GM21576 (cell line): ENCODE measurements around the gene C4orf54.

ENCODE experiments used
- ATAC-seq: cut with Tn5 transposase; IDR thresholded peaks from one replicate; pipeline ENCODE4 v1.9.1; 2021; ENCODE audit warnings: mild to moderate bottlenecking, moderate library complexity; ENCODE audit not compliant: unreplicated experiment

C4orf54 gene

DNA sequence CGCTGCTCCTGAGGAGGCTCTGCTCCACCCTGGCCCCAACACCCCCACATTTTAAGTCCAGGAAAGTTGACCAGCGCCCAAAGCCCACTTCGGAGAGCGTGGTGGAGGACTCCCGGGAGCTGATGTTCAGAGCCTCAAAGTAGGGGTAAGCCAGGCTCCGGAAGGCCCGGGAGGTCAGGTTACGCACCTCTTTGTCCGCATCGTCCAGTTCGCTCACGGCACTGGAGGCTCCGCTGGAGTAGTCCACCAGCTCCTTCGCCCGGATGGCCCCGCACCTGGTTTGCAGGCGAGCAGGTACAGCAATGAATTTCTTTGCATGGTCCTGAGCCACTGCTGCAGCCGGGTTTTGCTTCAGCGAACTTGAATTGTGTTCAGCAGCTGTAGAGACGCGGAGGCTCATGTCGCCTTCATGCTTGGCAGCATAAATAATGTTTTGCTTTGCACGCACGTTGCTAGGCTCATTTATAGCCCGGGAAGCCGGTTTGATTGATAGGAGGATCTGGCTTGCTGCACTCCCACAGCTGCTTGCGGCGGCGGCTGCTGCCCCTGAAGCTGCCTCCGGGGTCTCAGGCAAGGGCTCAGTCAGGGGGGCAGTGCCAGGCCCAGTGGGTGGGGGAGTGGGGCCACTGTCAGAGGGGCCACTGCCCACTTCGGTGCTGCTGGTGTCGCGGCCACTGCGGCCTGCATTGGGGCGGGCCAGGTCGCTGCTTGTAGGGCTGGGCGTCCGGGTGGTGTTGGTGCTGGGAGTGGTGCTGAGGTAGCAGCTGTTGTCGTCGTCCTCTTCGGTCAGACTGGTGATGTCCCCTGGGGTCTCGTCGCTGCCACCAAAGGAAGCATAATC is 4.8 kb downstream of the C4orf54 start:
- no peak for ATAC-seq

- ATAC-seq: no peak
Observed at GRCh38 chr4:99651811-99652485, 5.7 kb downstream of the C4orf54 start.

- no peak for ATAC-seq
Observed at GRCh38 chr4:99651016-99651769, 6.4 kb downstream of the C4orf54 start.

DNA sequence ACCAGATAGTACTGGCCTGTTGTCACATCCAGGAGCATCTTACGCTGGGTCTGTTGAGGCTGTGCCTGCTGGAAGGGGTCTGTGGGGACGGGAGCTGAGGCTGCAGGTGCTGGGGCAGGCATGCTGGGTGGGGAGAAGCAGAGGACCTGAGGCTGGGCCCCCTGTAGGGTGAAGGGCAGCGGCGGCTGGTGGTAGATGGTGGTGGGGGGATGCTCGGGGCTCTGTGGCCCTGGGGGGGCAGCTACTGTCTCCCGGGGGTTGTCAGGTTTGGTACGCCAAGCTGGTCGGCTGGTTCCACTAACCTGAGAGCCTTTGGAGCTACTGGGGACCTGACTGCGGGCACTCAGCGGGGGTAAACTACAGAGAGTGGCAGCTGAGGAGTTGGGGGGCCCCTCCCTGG is 7.8 kb downstream of the C4orf54 start:
- no peak for ATAC-seq

GRCh38 chr4:99649208-99649607 is 8.4 kb downstream of the C4orf54 start:
- no peak for ATAC-seq

- ATAC-seq: no peak
Observed at GRCh38 chr4:99648321-99648720, 9.3 kb downstream of the C4orf54 start.

DNA sequence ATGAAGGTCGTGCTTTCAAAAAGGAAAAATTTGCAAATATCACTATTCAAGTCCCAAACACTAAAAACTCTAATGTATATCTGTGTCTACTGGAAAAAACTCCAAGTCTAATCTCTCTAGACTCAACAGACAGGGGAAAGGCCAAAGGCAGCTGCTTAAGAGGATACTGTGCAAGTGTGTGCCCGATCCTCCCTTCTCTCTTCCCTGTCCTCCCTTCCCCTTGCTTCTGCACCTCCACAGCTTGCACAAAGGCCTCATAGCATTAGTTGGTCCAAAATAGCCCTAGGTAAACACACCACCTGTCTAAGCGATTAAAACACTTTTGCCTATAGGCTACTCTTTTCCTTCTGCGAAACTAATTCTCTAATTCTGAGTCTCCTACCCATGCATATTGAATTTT is 10.6 kb downstream of the C4orf54 start:
- no peak for ATAC-seq

DNA sequence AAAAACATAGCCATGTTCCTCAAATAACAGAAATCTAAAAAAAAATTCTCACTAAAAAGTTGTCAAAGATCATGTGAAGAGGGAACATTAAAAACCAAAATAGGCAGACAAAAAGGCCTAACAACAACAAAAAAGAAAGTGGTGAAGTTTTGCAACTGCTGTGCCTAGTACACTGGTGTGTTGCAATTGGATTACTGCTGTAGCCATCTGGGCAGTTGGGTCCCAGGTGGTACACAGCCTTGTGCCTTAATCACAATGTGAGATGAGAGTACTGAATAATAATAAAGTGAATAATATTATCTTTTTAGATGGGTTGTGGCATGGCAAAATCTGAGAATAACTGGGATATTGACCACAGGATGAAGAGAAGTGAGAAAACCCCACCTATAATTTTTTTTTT is 12.0 kb downstream of the C4orf54 start:
- no peak for ATAC-seq

DNA sequence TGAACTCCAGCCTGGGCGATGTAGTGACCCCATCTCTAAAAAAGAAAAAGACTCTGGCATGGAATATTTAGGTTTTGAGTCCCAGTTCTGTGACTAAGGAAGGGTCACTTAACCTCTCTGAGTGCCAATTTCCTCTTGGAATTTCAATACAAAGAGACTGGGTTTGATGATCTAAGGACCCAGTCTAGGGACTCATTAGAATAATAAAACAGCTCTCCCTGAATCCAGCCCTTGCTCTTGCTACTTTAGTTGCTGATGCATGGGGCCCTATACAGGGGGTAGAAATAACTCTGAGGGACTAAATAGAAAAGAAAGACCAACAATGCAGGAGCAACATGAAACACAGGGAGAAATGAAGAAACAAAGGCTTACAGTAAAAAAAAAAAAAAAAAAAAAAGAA is 12.6 kb downstream of the C4orf54 start:
- ATAC-seq: no peak

DNA sequence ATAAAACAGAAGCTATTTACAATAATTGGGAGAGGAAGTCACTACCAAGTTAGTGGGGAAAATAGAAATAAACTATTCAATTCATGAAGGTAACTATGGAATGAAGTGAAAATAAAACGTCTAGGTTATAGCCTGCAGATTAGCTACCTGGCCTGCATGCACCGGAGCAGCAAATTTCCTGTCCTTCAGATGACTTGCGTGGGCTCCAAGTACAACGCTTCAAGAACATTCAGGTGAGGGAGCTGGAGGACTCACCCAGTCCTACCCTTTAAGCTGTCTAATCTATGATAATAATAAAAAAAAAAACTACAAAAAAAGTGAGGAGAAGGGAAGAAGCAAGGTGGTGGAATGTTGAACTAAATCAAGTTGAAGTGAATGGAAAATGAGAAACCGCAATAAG is 13.2 kb downstream of the C4orf54 start:
- no peak for ATAC-seq

GRCh38 chr4:99642725-99643489 is 14.7 kb downstream of the C4orf54 start:
- ATAC-seq: no peak

GRCh38 chr4:99640676-99641075 is 17.0 kb downstream of the C4orf54 start:
- no peak for ATAC-seq

- ATAC-seq: no peak
Observed at GRCh38 chr4:99637174-99637573, 20.5 kb downstream of the C4orf54 start.

DNA sequence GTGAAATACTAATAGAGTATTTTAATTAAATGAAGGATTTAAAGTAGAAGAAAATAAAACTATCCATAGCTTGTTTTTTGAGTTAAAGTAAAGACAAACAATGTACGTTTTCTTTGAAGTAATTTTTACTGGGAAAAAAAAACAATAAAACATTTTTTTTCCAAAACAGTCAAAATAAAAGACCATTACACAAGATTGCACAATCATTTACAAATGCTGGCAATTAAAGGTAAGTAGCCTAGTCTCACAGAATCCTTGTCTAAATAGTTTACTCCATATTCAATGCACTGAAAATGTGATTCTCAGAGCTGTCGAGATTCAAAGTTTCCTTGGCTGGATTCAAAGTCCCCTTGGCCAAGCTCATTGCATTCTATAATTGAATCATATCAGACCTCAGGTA is 21.2 kb downstream of the C4orf54 start:
- ATAC-seq: no peak

- ATAC-seq: no peak
Observed at GRCh38 chr4:99635601-99636000, 22.0 kb downstream of the C4orf54 start.

DNA sequence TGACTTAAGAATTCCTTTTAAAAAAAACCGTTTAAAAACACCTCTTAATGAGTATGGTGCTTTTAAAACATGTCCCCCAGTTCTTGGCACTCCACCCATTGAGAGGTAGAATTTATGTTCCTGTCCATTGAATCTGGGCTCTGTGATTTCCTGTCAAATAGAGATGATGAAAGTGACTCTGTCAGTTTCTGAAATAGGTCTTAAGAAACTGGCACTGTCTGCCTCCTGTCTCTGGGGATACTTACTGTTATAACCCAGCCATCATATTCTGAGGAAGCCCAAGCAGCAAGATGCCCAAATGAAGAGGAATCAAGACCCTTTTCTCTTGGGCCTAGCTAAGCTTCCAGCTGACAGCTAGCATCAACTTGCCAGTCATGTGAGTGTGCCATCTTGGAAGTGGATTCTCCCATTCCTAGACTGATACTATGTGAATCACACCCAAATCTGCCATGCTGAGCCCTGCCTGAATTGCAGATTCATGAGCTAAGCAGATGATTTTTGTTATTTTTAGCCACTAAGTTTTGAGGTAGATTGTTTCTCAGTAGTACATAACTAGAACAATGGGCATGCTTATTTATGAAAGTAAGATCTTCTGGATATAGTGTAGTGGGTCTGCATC is 22.8 kb downstream of the C4orf54 start:
- ATAC-seq: no peak

- ATAC-seq: no peak
Observed at GRCh38 chr4:99633772-99634171, 23.9 kb downstream of the C4orf54 start.

DNA sequence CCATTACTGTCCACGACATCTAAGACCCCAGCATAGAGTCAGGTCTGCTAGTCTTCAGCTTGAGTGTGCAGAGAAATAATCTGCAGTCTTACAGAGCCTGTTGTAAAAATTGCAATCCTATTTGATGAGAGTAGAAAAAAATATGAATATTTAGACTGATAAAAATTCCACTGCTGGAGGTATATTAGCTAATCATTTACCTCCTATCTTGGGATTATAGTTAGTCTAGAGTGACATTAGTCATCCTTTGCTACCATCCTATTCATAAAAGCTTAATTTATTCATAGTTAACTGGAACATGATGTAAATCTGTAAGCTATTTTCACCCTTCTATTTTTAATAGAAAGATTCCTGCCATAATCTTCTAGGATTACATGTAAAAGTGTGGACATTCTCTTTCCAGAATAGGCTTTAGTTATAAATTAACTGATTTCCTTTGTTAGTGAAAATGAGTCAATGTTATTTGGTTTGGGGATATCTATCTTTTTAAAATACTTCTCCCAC is 26.7 kb downstream of the C4orf54 start:
- no peak for ATAC-seq

- ATAC-seq: no peak
Observed at GRCh38 chr4:99629962-99630554, 27.6 kb downstream of the C4orf54 start.

- no peak for ATAC-seq
Observed at GRCh38 chr4:99628040-99628439, 29.6 kb downstream of the C4orf54 start.
